Trophoblast cell (in vitro differentiated cells and primary cell): ENCODE results near the gene POLR3B.

Experiments
- DNase-seq, 2 donors: peaks; one replicate each; pipeline ENCODE4 v3.0.0-alpha.2; 2016
- H2AFZ ChIP-seq: 2 replicates; pipeline ENCODE4 v1.6.1; 2013; ENCODE audit warnings: low read length, moderate library complexity, mild to moderate bottlenecking; ENCODE audit not compliant: insufficient read depth, poor library complexity
- H2AK5ac ChIP-seq: 2 replicates; pipeline ENCODE4 v1.6.1; 2013; ENCODE audit warnings: mild to moderate bottlenecking, low read length
- H2BK120ac ChIP-seq: 2 replicates; pipeline ENCODE4 v1.6.1; 2013; ENCODE audit warnings: low read length, mild to moderate bottlenecking, moderate library complexity; ENCODE audit not compliant: insufficient read depth, poor library complexity
- H2BK12ac ChIP-seq: 2 replicates; pipeline ENCODE4 v1.6.1; 2013; ENCODE audit warnings: mild to moderate bottlenecking, low read length, moderate library complexity
- H2BK5ac ChIP-seq: 2 replicates; pipeline ENCODE4 v1.6.1; 2013; ENCODE audit warnings: low read length, low read depth, moderate library complexity, mild to moderate bottlenecking; ENCODE audit not compliant: poor library complexity
- H3K14ac ChIP-seq: 2 replicates; pipeline ENCODE4 v1.6.1; 2013; ENCODE audit warnings: mild to moderate bottlenecking, low read length
- H3K18ac ChIP-seq: 2 replicates; pipeline ENCODE4 v1.6.1; 2013; ENCODE audit warnings: mild to moderate bottlenecking, low read length
- H3K23ac ChIP-seq: 2 replicates; pipeline ENCODE4 v1.6.1; 2013; ENCODE audit warnings: low read length
- H3K27ac ChIP-seq: 2 replicates; pipeline ENCODE4 v1.5.1; 2013; ENCODE audit warnings: low read depth, mild to moderate bottlenecking, inconsistent platforms, low read length, moderate library complexity
- H3K27me3 ChIP-seq: 2 replicates; pipeline ENCODE4 v1.6.1; 2013; ENCODE audit warnings: inconsistent platforms, mild to moderate bottlenecking, low read length, moderate library complexity; ENCODE audit not compliant: insufficient read depth
- H3K36me3 ChIP-seq, 2 experiments: 1 replicate in 1 of 2; 2 replicates in 1 of 2; pipeline ENCODE4 v1.6.1; 2013; ENCODE audit warnings: low read length in 2 of 2, mild to moderate bottlenecking in 2 of 2, moderate library complexity in 1 of 2; ENCODE audit not compliant: insufficient read depth in 2 of 2, control insufficient read depth in 1 of 2
- H3K4ac ChIP-seq: 2 replicates; pipeline ENCODE4 v1.6.1; 2013; ENCODE audit warnings: low read depth, mild to moderate bottlenecking, low read length, moderate library complexity
- H3K4me1 ChIP-seq, 2 experiments: 1 replicate in 1 of 2; 2 replicates in 1 of 2; pipeline ENCODE4 v1.6.1; 2013; ENCODE audit warnings: low read length in 2 of 2, mild to moderate bottlenecking in 2 of 2, moderate library complexity in 1 of 2; ENCODE audit not compliant: insufficient read depth in 2 of 2, control insufficient read depth in 1 of 2
- H3K4me2 ChIP-seq: 2 replicates; pipeline ENCODE4 v1.6.1; 2013; ENCODE audit warnings: inconsistent platforms, mild to moderate bottlenecking, low read length, moderate library complexity
- H3K4me3 ChIP-seq: 2 replicates; pipeline ENCODE4 v1.5.1; 2013; ENCODE audit warnings: mild to moderate bottlenecking, low read depth, low read length, inconsistent platforms
- H3K79me1 ChIP-seq: one replicate; pipeline ENCODE4 v1.6.1; 2013; ENCODE audit warnings: low read length
- H3K79me2 ChIP-seq: 2 replicates; pipeline ENCODE4 v1.6.1; 2013; ENCODE audit warnings: low read length, mild to moderate bottlenecking; ENCODE audit not compliant: control insufficient read depth, insufficient read depth, poor library complexity
- H3K9ac ChIP-seq: 2 replicates; pipeline ENCODE4 v1.6.1; 2013; ENCODE audit warnings: mild to moderate bottlenecking, low read length
- H3K9me3 ChIP-seq: 2 replicates; pipeline ENCODE4 v1.6.1; 2013; ENCODE audit warnings: low read depth, mild to moderate bottlenecking, control low read depth, inconsistent platforms, low read length; ENCODE audit not compliant: insufficient read depth
- H4K12ac ChIP-seq: 2 replicates; pipeline ENCODE4 v1.6.1; 2013; ENCODE audit warnings: low read depth, mild to moderate bottlenecking, low read length, moderate library complexity
- H4K8ac ChIP-seq: 2 replicates; pipeline ENCODE4 v1.6.1; 2013; ENCODE audit warnings: low read depth, mild to moderate bottlenecking, low read length, moderate library complexity
- H4K91ac ChIP-seq: one replicate; pipeline ENCODE4 v1.6.1; 2013; ENCODE audit warnings: low read depth, mild to moderate bottlenecking, low read length, moderate library complexity
- WGBS: extraction: QIAGEN DNeasy Blood & Tissue Kit; methylation state at CpG from one replicate; pipeline ENCODE4 v1.1.7; 2013; ENCODE audit warnings: missing lambda C conversion rate; ENCODE audit not compliant: insufficient read length, insufficient coverage; ENCODE audit errors: extremely low coverage; 5-methylcytosine and 5-hydroxymethylcytosine counted together

POLR3B gene

GRCh38 chr12:106429043-106429552 lies 71.5 kb downstream of the POLR3B start:
- Histone ChIP-seq H3K27me3 (no peaks in the 10 kb centered on the region), H3K9me3 (no peaks in the 10 kb centered on the region), H3K4me2 (no peak overlapping the region), H3K79me2 (no peaks in the 10 kb centered on the region), H3K36me3 (no peaks in the 10 kb centered on the region), H3K79me1 (no peaks in the 10 kb centered on the region), H3K4me1 (no peaks in the 10 kb centered on the region), H2BK120ac (no peak overlapping the region), H2BK12ac (no peak overlapping the region), H3K27ac (no peak overlapping the region), H3K23ac (no peak overlapping the region), H2AK5ac (no peak overlapping the region), H4K8ac (no peak overlapping the region), H4K12ac (no peak overlapping the region), H4K91ac (no peak overlapping the region), H2AFZ (no peak overlapping the region), H3K18ac (no peak overlapping the region), H3K4ac (no peak overlapping the region), H3K9ac (no peak overlapping the region), H3K14ac (no peak overlapping the region), H2BK5ac (no peak overlapping the region), H3K4me3 (no peak overlapping the region)
- no peak for DNase-seq
- WGBS, result no CpG with 5 or more reads among the region's 7 CpGs

GRCh38 chr12:106429636-106430035 lies 72.1 kb downstream of the POLR3B start:
- no peak overlapping the region for H3K18ac ChIP-seq
- H4K12ac ChIP-seq, result no peak overlapping the region
- H2AK5ac ChIP-seq, result no peak overlapping the region
- no peak overlapping the region for H2BK120ac ChIP-seq
- no peak overlapping the region for H3K23ac ChIP-seq
- H4K91ac ChIP-seq, result no peak overlapping the region
- H3K4ac ChIP-seq, result no peak overlapping the region
- no peak overlapping the region for H2BK12ac ChIP-seq
- H2AFZ ChIP-seq, result no peak overlapping the region
- no peaks in the 10 kb centered on the region for H3K36me3 ChIP-seq
- DNase-seq, result no peak
- WGBS, result no CpG with 5 or more reads among the region's 1 CpG
- no peak overlapping the region for H3K14ac ChIP-seq
- H3K4me1 ChIP-seq, result no peaks in the 10 kb centered on the region
- H3K4me2 ChIP-seq, result no peak overlapping the region
- no peaks in the 10 kb centered on the region for H3K9me3 ChIP-seq
- no peak overlapping the region for H2BK5ac ChIP-seq
- H3K79me1 ChIP-seq, result no peaks in the 10 kb centered on the region
- H3K9ac ChIP-seq, result no peak overlapping the region
- no peak overlapping the region for H3K27ac ChIP-seq
- no peak overlapping the region for H4K8ac ChIP-seq
- no peaks in the 10 kb centered on the region for H3K27me3 ChIP-seq
- H3K4me3 ChIP-seq, result no peak overlapping the region
- no peaks in the 10 kb centered on the region for H3K79me2 ChIP-seq

- H3K4me2 ChIP-seq, result no peak overlapping the region
- no peaks in the 10 kb centered on the region for H3K79me2 ChIP-seq
- no peak overlapping the region for H2BK120ac ChIP-seq
- no peak overlapping the region for H2BK12ac ChIP-seq
- no peak overlapping the region for H3K4me3 ChIP-seq
- no peak overlapping the region for H3K23ac ChIP-seq
- H3K27ac ChIP-seq, result no peak overlapping the region
- no peak overlapping the region for H3K9ac ChIP-seq
- no CpG with 5 or more reads among the region's 3 CpGs for WGBS
- H4K8ac ChIP-seq, result no peak overlapping the region
- no peak overlapping the region for H3K18ac ChIP-seq
- no peaks in the 10 kb centered on the region for H3K9me3 ChIP-seq
- H3K4me1 ChIP-seq, result no peaks in the 10 kb centered on the region
- no peak overlapping the region for H2AK5ac ChIP-seq
- no peak overlapping the region for H2AFZ ChIP-seq
- no peak overlapping the region for H3K4ac ChIP-seq
- H3K79me1 ChIP-seq, result no peaks in the 10 kb centered on the region
- H3K27me3 ChIP-seq, result no peaks in the 10 kb centered on the region
- H2BK5ac ChIP-seq, result no peak overlapping the region
- peaks cover 0 to 3% of the 10 kb centered on the region in 2 experiments for H3K36me3 ChIP-seq
- H3K14ac ChIP-seq, result no peak overlapping the region
- no peak for DNase-seq
- no peak overlapping the region for H4K12ac ChIP-seq
- no peak overlapping the region for H4K91ac ChIP-seq
Measured at GRCh38 chr12:106431839-106432411, 74.4 kb downstream of the POLR3B start.

- Histone ChIP-seq H3K23ac (no peak overlapping the region), H2BK120ac (no peak overlapping the region), H2BK12ac (no peak overlapping the region), H3K4ac (no peak overlapping the region), H3K4me3 (no peak overlapping the region), H3K18ac (no peak overlapping the region), H2AFZ (no peak overlapping the region), H3K27ac (no peak overlapping the region), H3K79me2 (no peaks in the 10 kb centered on the region), H3K4me2 (no peak overlapping the region), H3K36me3 (peaks cover 0 to 3% of the 10 kb centered on the region in 2 experiments), H3K27me3 (no peaks in the 10 kb centered on the region), H4K8ac (no peak overlapping the region), H2BK5ac (no peak overlapping the region), H3K9me3 (no peaks in the 10 kb centered on the region), H3K9ac (no peak overlapping the region), H4K91ac (no peak overlapping the region), H3K4me1 (no peaks in the 10 kb centered on the region), H3K79me1 (no peaks in the 10 kb centered on the region), H4K12ac (no peak overlapping the region), H2AK5ac (no peak overlapping the region), H3K14ac (no peak overlapping the region)
- DNase-seq, result no peak
- no CpG with 5 or more reads among the region's 2 CpGs for WGBS
Measured at GRCh38 chr12:106433055-106433454, 75.5 kb downstream of the POLR3B start.
